ENCODE data around the gene SERGEF. TPM values are rescaled to one million over a fixed set of nuclear protein-coding genes. Genes with fewer than 3 reads are reported as not detected.

Gene SERGEF
- total RNA-seq, 1 experiment from 2014 or later = 31.4 TPM

- no peak overlapping the region for H3K23ac ChIP-seq (ENCODE audit: insufficient read length, low read depth, low read length)
- H3K56ac ChIP-seq (ENCODE audit: insufficient read length, low read depth, low read length) = no peak overlapping the region
- H3K9ac ChIP-seq (ENCODE audit: extremely low read depth, insufficient read length, low read length) = no peak overlapping the region
- Mint-ChIP-seq H3K36me3 (ENCODE audit: insufficient read depth in 1 of 3, low read depth in 3 of 3) (no peaks in the 10 kb centered on the region), H3K9me3 (no peaks in the 10 kb centered on the region), H3K4me1 (0 out of 4 replicates have a peak, but pooled peaks cover 0 to 2% of the 10 kb centered on the region in 2 experiments), H3K4me3 (no peak overlapping the region), H3K27me3 (ENCODE audit: low read depth) (no peaks in the 10 kb centered on the region), H3K27ac (no peak overlapping the region)
- no peak overlapping the region for H2BK20ac ChIP-seq (ENCODE audit: low read depth, low read length, poor library complexity, severe bottlenecking)
- no peaks in the 10 kb centered on the region for H3K27me3 ChIP-seq (ENCODE audit: insufficient read depth, low read length)
- no peak overlapping the region for H2BK15ac ChIP-seq (ENCODE audit: low read depth, low read length)
- no peak overlapping the region for H4K5ac ChIP-seq (ENCODE audit: insufficient read length, low read depth, low read length)
- H3K14ac ChIP-seq (ENCODE audit: insufficient read depth, low read length) = no peak overlapping the region
- no peak for DNase-seq
- H2BK120ac ChIP-seq (ENCODE audit: low read depth, low read length, poor library complexity, severe bottlenecking) = no peak overlapping the region
- no peak overlapping the region for H4K91ac ChIP-seq (ENCODE audit: insufficient read length, low read depth, low read length)
- no peak overlapping the region for H3K4me2 ChIP-seq (ENCODE audit: insufficient read depth, insufficient read length, low read length)
- no peaks in the 10 kb centered on the region for H4K20me1 ChIP-seq (ENCODE audit: control insufficient read depth, insufficient read depth, insufficient read length)
- TF ChIP-seq CTCF (conservative IDR thresholded peaks at IDR 0.05) = no peak
- no peak overlapping the region for H3T11ph ChIP-seq (ENCODE audit: low read length)
- no peak overlapping the region for H3K4ac ChIP-seq (ENCODE audit: low read depth, low read length)
- WGBS (ENCODE audit: extremely low coverage, insufficient read length, low lambda C conversion rate) = no CpG with 5 or more reads among the region's 2 CpGs
- no peak overlapping the region for H3K27ac ChIP-seq (ENCODE audit: insufficient read length, low read depth, low read length)
- H3K18ac ChIP-seq (ENCODE audit: insufficient read length, low read depth, low read length) = no peak overlapping the region
- no peaks in the 10 kb centered on the region for H3K9me3 ChIP-seq (ENCODE audit: control insufficient read depth, low read depth, low read length)
- H3K4me1 ChIP-seq (ENCODE audit: insufficient read depth, low read length) = no peaks in the 10 kb centered on the region
- H2BK5ac ChIP-seq (ENCODE audit: insufficient read length, low read length) = no peak overlapping the region
- H3K79me2 ChIP-seq (ENCODE audit: insufficient read depth, low read length) = no peaks in the 10 kb centered on the region
- H2BK12ac ChIP-seq (ENCODE audit: insufficient read length, low read depth, low read length) = no peak overlapping the region
- H3K79me1 ChIP-seq (ENCODE audit: insufficient read depth, low read depth, low read length, poor library complexity, severe bottlenecking) = no peaks in the 10 kb centered on the region
- H4K8ac ChIP-seq (replicated peaks; ENCODE audit: insufficient read length, low read depth, low read length) = no peak overlapping the region
- no peak overlapping the region for H2AFZ ChIP-seq (ENCODE audit: low read length)
- H3K23me2 ChIP-seq (ENCODE audit: insufficient read length, low read depth, low read length, poor library complexity, severe bottlenecking) = no peaks in the 10 kb centered on the region
- no peak overlapping the region for H2AK5ac ChIP-seq (ENCODE audit: insufficient read length, low read length)
These were observed 48.5 kb upstream of the SERGEF start for GRCh38 chr11:18061351-18061750.
